ENCODE results near the gene FBXO5.

- TF ChIP-seq CTCF (IDR thresholded peaks at IDR 0.05; ENCODE audit: low read depth, low read length) (no peak), EZH2phosphoT487 (IDR thresholded peaks at IDR 0.05; ENCODE audit: low read depth) (no peak)
Observed at GRCh38 chr6:152959333-152959732, 23.5 kb downstream of the FBXO5 start.

Measured in OCI-LY3 (cell line).